Left lung (tissue), 10 donors: ENCODE measurements around the gene FNDC3B. TPM values are rescaled to one million over a fixed set of nuclear protein-coding genes. Genes with fewer than 3 reads are reported as not detected.

Experiments used
- ATAC-seq: fragments of 200-7000 bp; cut with Tn5 transposase; one replicate; pipeline ENCODE4 v1.9.1; 2020; ENCODE audit warnings: moderate library complexity
- DNase-seq, 4 donors: peaks; one replicate each; pipeline ENCODE4 v3.0.0-alpha.2; 2013 to 2020
- H3K27ac ChIP-seq, 2 donors: fragments of 200-600 bp; sonication (generic) in 1 of 2; one replicate each; pipeline versions ENCODE4 v1.5.0 to v1.8.0; 2020 to 2021
- H3K27me3 ChIP-seq, 2 donors: fragments of 200-600 bp; sonication (generic) in 1 of 2; one replicate each; pipeline versions ENCODE4 v1.5.0 to v1.8.0; 2020 to 2021
- H3K36me3 ChIP-seq, 2 donors: fragments of 200-600 bp; sonication (generic) in 1 of 2; one replicate each; pipeline versions ENCODE4 v1.5.0 to v1.8.0; 2020 to 2021
- H3K4me1 ChIP-seq, 2 donors: fragments of 200-600 bp; one replicate each; pipeline ENCODE4 v1.8.0; 2021
- H3K4me3 ChIP-seq, 2 donors: fragments of 200-600 bp; sonication (generic) in 1 of 2; one replicate each; pipeline versions ENCODE4 v1.5.0 to v1.8.0; 2020 to 2021; ENCODE audit warnings: mild to moderate bottlenecking in 1 of 2
- H3K9me3 ChIP-seq, 2 donors: fragments of 200-600 bp; sonication (generic) in 1 of 2; one replicate each; pipeline versions ENCODE4 v1.5.0 to v1.8.0; 2020 to 2021
- CTCF ChIP-seq, 2 donors: fragments of 200-600 bp; sonication (generic) in 1 of 2; IDR thresholded peaks; one replicate each; pipeline versions ENCODE4 v1.5.0 to v1.8.0; 2021; ENCODE audit warnings: antibody characterized with exemption in 2 of 2
- intact Hi-C, 2 donors: fragments of 100-400 bp; cut with DNase I; formaldehyde crosslinking; loops; one replicate each; pipeline versions ENCODE4 v1.11.2 to v1.14.2; 2022
- polyA plus RNA-seq, 6 donors: library from polyadenylated mRNA; unstranded; fragments of 120-200 nt; gene quantifications; one replicate each; pipeline ENCODE4 v1.2.1, GENCODE V29; 2013; ENCODE audit not compliant: insufficient read length in 6 of 6
- total RNA-seq, 2 donors: library from RNA; stranded (reverse); fragmentation: NEBNext Ultra II Directional; extraction: Animal tissue kit (Norgen Biotek cat#: 25700); gene quantifications; one replicate each; pipeline ENCODE4 v1.2.1, GENCODE V29; 2021
- donor health status: DM: no; HTN: yes; CAD: no.
- donor health status: DM: no; HTN: no; CAD: no.

FNDC3B gene
- total and polyA plus RNA-seq, 8 donors: 35.2 to 185 (median 42.3) TPM

- DNase-seq (no peak), ATAC-seq (no peak)
- TF ChIP-seq CTCF (IDR thresholded peaks at IDR 0.05): no peak
- intact Hi-C loops: no loop called here
- H3K36me3 ChIP-seq: peaks cover 0 to 61% of the 10 kb centered on the region in 2 donors
- H3K27ac ChIP-seq: peak overlapping the region in 1 of 2 donors; percentile 15
- H3K9me3 ChIP-seq: no peaks in the 10 kb centered on the region
- H3K4me1 ChIP-seq: peaks cover 20 to 46% of the 10 kb centered on the region in 2 donors
- no peaks in the 10 kb centered on the region for H3K27me3 ChIP-seq
- H3K4me3 ChIP-seq: no peak overlapping the region
Observed at GRCh38 chr3:172257648-172258400, 218.4 kb downstream of the FNDC3B start.

- Histone ChIP-seq H3K4me1 (peaks cover 20 to 46% of the 10 kb centered on the region in 2 donors), H3K36me3 (peaks cover 0 to 54% of the 10 kb centered on the region in 2 donors), H3K9me3 (no peaks in the 10 kb centered on the region), H3K27ac (peak overlapping the region; percentile 15 to 24), H3K27me3 (no peaks in the 10 kb centered on the region), H3K4me3 (no peak overlapping the region)
- TF ChIP-seq CTCF (IDR thresholded peaks at IDR 0.05): no peak
- ATAC-seq (no peak), DNase-seq (peak in 1 of 4 donors; percentile 62)
- intact Hi-C loops: no loop called here
Observed at GRCh38 chr3:172258624-172259023, 219.2 kb downstream of the FNDC3B start.

- Histone ChIP-seq H3K27me3 (no peaks in the 10 kb centered on the region), H3K9me3 (no peaks in the 10 kb centered on the region), H3K27ac (peak overlapping the region; percentile 15 to 24), H3K36me3 (peaks cover 0 to 54% of the 10 kb centered on the region in 2 donors), H3K4me1 (peaks cover 20 to 42% of the 10 kb centered on the region in 2 donors), H3K4me3 (no peak overlapping the region)
- no peak for TF ChIP-seq CTCF (IDR thresholded peaks at IDR 0.05)
- ATAC-seq: no peak
- intact Hi-C loops: no loop called here
- DNase-seq: peak in 1 of 4 donors; percentile 31
Observed at GRCh38 chr3:172259111-172259541, 219.7 kb downstream of the FNDC3B start.

GRCh38 chr3:172259726-172260248 lies 220.4 kb downstream of the FNDC3B start:
- DNase-seq: no peak
- no peaks in the 10 kb centered on the region for H3K9me3 ChIP-seq
- intact Hi-C loops: no loop called here
- no peak for TF ChIP-seq CTCF (IDR thresholded peaks at IDR 0.05)
- H3K27ac ChIP-seq: peak overlapping the region in 1 of 2 donors; percentile 15
- H3K36me3 ChIP-seq: peaks cover 0 to 53% of the 10 kb centered on the region in 2 donors
- peaks cover 20 to 36% of the 10 kb centered on the region in 2 donors for H3K4me1 ChIP-seq
- no peak overlapping the region for H3K4me3 ChIP-seq
- ATAC-seq: no peak
- H3K27me3 ChIP-seq: no peaks in the 10 kb centered on the region

GRCh38 chr3:172260381-172260780 lies 221.0 kb downstream of the FNDC3B start:
- Histone ChIP-seq H3K27me3 (no peaks in the 10 kb centered on the region), H3K36me3 (peaks cover 0 to 48% of the 10 kb centered on the region in 2 donors), H3K27ac (peak overlapping the region; percentile 11 to 15), H3K4me1 (peaks cover 20 to 32% of the 10 kb centered on the region in 2 donors), H3K4me3 (no peak overlapping the region), H3K9me3 (no peaks in the 10 kb centered on the region)
- DNase-seq: no peak
- TF ChIP-seq CTCF (IDR thresholded peaks at IDR 0.05): no peak
- ATAC-seq: peak; percentile 43
- intact Hi-C loops: no loop called here
